ENCODE measurements around the gene AUH.
A peak's percentile ranks its signal among the peaks of the same experiment; 100 is the strongest.
"Not testable (repeated sequence)": the region's sequence is repeated elsewhere in the genome, so short reads cannot be mapped to it uniquely, and the experiment has no call there.

The AUH gene, protein sequence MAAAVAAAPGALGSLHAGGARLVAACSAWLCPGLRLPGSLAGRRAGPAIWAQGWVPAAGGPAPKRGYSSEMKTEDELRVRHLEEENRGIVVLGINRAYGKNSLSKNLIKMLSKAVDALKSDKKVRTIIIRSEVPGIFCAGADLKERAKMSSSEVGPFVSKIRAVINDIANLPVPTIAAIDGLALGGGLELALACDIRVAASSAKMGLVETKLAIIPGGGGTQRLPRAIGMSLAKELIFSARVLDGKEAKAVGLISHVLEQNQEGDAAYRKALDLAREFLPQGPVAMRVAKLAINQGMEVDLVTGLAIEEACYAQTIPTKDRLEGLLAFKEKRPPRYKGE

GRCh38 chr9:91361291-91362050 lies at the start of gene AUH:
Gene AUH, minus strand, starts transcription at chr9:91361918. Its CDS starts 29 bp downstream, at chr9:91361889.
- peak; percentile 68 for DNase-seq (ENCODE audit: low read depth, low spot score)

GRCh38 chr9:91411096-91411771 lies 49.5 kb upstream of the AUH start:
- no peak for DNase-seq (ENCODE audit: low read depth, low spot score)

GRCh38 chr9:91410161-91410560 lies 48.4 kb upstream of the AUH start:
- no peak for DNase-seq (ENCODE audit: low read depth, low spot score)

DNA sequence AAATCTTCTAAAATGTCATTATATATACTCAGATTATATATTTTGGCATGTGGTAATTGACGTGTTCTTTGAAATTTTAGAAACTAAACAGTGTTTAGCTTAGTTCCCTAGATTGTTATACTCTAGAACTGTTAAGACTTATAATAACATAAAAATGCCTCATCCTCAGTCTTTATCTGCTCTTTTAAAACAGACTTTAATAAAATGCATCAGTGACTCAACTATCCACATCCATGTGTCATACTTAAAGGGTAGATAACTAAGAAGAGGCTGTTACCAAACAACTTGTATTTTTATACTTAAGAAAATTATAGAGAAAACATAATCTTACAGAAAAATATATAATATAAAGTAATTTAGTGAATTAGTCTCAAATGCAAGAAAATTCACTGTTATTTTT lies 46.8 kb upstream of the AUH start:
- DNase-seq (ENCODE audit: low read depth, low spot score): no peak

- DNase-seq (ENCODE audit: low read depth, low spot score): no peak
These were observed 46.0 kb upstream of the AUH start for GRCh38 chr9:91407580-91408318.

GRCh38 chr9:91405343-91406077 lies 43.8 kb upstream of the AUH start:
- DNase-seq (ENCODE audit: low read depth, low spot score): no peak

DNA sequence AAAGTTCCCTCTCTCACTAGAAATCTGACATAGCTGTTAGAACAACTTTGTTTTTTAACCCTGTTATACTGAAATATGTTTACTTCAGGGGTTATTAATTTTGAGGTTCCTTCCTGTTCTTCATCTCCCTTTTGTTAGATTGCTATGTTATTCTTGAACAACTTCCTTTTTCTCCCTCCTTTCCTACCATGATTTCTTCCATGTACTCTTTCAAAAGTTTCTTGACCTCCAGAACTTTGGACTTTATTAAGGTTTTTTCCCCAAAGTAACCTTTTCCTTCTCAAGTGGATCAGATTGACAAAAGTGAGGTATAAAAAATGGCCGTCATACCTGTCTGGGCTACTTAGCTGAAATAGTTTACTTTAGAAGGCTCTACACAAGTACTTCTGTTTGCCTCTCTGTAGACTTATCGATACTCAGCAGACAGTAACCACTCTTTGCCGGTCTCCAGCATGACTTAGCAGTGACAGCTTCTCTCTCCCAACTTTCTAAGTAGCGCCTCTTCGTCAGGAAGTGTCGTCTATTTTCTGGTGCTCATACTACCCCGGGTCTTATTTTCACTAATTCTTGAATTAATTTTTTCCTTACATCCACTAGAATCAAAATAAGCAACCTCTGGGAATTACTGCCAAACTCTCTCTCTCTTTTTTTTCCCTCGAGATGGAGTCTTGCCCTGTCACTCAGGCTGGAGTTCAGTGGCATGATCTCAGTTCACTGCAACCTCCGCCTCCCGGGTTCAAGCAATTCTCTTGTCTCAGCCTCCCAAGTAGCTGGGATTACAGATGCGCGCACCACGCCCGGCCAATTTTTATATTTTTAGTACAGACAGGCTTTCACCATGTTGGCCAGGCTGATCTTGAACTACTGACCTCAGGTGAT lies 42.2 kb upstream of the AUH start:
- no peak for DNase-seq (ENCODE audit: low read depth, low spot score)

DNA sequence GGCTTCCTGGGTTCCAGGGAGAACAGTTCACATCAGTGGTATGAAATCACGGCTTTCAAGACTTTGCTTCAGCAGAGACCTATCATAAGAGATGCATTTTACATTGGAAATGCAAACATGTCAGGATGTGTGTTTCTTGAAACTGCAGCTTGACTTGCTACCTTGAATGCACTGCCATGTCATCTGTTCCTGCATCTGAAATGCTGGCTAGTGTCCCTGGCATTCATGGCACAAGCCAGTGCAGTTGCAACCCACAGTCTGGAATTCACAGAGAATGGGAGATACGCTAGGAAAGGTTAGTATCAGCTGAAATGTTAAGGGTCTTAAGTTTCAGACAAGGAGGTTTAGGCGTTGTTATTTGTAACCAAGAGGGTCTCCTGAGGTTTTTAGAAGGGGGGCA lies 37.2 kb upstream of the AUH start:
- no peak for DNase-seq (ENCODE audit: low read depth, low spot score)

DNA sequence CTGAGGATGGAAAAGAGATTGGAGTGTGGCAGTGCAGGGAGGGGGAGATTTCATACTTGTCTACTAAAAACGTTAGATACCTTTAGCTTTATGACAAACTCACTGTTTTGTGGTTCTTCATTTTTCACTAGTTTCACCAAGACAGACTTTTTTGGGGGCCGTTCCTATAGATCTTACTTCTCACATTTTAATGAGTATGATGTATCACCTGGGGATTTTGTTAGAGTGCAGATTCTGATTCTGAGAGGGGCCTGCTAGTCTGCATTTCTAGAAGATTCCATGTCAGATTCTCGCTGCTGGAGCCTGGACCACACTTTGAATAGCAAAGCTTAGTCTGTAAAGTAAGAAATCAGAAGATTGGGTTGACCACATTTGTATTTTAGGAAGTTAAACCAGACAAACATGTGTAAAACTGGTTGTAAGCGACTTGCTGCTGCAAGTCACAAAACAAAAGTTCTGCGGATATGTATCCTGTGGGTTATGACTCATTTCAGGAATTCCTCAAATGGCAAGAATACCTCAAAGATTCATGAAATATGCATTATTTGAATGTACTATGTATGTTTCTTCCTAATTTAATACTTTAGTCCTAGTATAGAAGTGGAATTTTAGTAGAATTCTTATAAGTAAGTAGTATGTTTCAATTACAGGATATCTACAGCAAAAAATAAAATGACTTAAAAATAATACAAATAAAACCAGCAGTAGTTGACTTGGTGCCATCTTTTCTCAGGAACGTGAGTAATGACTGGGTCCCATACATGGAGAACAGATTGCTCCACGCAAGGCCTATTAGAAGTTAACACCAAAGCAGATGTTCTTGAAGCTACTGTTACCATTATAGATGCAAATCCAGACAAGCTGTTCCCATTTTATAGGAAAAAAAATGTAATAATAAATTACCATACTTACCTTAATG lies 34.1 kb upstream of the AUH start:
- no peak for DNase-seq (ENCODE audit: low read depth, low spot score)

DNA sequence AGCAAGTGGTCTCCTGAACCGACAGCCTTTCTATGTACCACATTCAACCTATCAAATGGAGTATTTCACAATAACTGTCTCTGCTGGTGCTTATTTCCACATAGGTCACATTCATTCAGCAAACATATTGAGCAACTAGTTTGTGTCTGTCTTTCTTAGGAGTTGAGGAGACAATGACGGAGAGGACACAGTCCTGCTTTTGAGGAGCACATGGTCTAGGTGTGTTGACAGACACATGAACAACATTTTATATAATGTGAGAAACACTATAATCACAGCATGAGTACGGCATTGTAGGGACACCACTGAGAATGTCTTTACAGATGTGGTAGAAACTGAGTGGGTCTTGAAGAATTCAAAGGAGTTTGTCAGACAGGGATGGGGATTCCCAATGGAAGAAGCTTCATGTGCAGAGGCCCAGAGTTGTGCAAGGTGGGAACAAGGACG lies 33.4 kb upstream of the AUH start:
- DNase-seq (ENCODE audit: low read depth, low spot score): no peak

DNA sequence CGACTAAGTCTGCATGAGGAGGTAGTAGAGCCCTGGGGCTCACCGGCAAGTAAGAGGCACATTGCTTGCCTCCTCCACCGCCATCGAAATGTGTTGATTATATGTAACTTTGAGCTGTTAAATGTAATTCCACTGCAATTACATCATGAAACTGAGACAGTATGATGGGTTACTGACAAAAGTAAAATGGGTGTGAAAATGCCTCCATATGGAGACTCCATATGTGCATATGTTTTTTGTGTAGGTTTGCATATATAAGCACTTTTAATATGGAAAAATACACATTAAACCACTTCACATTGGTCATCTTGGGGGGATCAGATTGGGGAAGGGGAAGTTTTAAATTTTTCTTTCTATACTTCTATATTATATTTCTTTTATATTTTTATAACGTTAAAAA lies 32.1 kb upstream of the AUH start:
- DNase-seq (ENCODE audit: low read depth, low spot score): no peak

- no peak for DNase-seq (ENCODE audit: low read depth, low spot score)
These were observed 30.7 kb upstream of the AUH start for GRCh38 chr9:91392435-91392834.

GRCh38 chr9:91391818-91392217 lies 30.1 kb upstream of the AUH start:
- no peak for DNase-seq (ENCODE audit: low read depth, low spot score)

- DNase-seq (ENCODE audit: low read depth, low spot score): no peak
These were observed 29.7 kb upstream of the AUH start for GRCh38 chr9:91391412-91391811.

GRCh38 chr9:91389686-91390085 lies 28.0 kb upstream of the AUH start:
- DNase-seq (ENCODE audit: low read depth, low spot score): not testable (repeated sequence)

- no peak for DNase-seq (ENCODE audit: low read depth, low spot score)
These were observed 25.0 kb upstream of the AUH start for GRCh38 chr9:91386765-91387164.

DNA sequence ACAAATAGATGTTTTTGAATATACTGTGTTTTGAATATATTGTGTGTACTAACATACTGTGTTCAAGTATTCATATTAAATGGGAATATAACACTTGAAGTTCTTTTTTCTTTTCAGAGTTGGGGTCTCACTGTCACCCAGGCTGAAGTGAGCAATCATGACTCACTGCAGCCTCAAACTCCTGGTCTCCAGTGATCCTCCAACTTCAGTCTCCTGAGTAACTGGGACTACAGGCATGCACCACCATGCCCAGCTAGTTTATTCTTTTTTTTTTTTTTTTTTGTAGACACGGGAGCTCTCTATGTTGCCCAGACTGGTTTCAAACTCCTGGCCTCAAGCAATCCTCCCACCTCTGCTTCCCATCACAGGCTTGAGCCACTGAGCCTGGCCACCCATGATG lies 23.2 kb upstream of the AUH start:
- no peak for DNase-seq (ENCODE audit: low read depth, low spot score)

DNA sequence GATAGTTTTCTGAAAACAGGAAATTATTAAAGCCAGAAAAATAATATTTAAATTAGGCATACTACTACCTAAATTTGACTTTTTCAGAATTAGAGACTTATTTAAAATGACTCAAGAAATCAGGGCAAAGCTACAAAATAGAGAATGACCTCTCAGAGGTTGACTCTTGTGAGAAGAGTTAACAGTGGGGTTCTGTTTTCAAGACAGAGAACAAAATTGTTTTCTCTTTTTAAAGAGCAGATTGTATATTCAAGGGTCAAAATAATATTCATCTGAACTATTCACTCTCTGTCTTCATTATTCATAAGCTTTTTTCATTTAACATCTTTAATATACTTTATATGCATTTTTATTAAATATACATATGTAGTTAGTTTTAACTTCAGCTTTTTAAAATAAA lies 21.9 kb upstream of the AUH start:
- no peak for DNase-seq (ENCODE audit: low read depth, low spot score)

DNA sequence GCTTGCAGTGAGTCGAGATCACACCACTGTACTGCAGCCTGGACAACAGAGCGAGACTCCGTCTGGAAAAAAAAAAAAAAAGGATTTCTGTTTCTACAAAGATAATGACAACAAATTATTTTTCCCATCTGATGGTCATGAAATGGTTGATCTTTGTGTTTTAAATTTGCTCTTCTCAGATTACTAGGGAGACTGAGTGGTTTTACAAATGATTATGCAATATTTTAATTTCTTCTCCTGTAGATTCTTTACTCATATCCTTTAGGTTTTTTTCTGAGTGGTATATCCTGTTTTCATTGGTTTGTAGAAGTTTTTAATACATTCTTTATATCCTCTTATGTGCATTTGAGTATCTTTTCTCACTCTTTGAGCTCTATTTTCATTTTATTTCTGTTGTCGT lies 20.6 kb upstream of the AUH start:
- no peak for DNase-seq (ENCODE audit: low read depth, low spot score)

Measured in activated naive CD8-positive, alpha-beta T cell treated with anti-CD3 and anti-CD28 coated beads, Interleukin-2, amount 50 U/mL, for 16 hours (primary cell).